H1 (cell line): ENCODE measurements around the gene RUSF1. TPM values are rescaled to one million over a fixed set of nuclear protein-coding genes. Genes with fewer than 3 reads are reported as not detected.

Experiments
- CTCF ChIA-PET: fragments of 300-600 bp; sonication (Branson Sonifier 250); formaldehyde crosslinking; loops from one replicate; lab custom pipeline; 2021; ENCODE audit not compliant: partially characterized antibody; lab: Charles Lee
- POLR2A ChIA-PET: fragments of 300-600 bp; sonication (Branson Sonifier 250); formaldehyde crosslinking; loops from one replicate; lab custom pipeline; 2021; ENCODE audit warnings: inconsistent platforms; ENCODE audit not compliant: partially characterized antibody; lab: Charles Lee
- DNase-seq, 2 experiments: peaks; one replicate each; pipeline versions ENCODE4 v3.0.0 to v3.0.0-alpha.2; 2010 to 2022; ENCODE audit warnings: low spot score in 2 of 2, low read depth in 1 of 2, mixed read lengths in 1 of 2
- FAIRE-seq: peaks from 2 replicates; lab custom pipeline; 2011; peaks lifted over from hg19 to GRCh38; lab: Jason Lieb, UNC
- H2AFZ ChIP-seq: 2 replicates; pipeline ENCODE4 v1.8.1; 2012; ENCODE audit warnings: low read length, inconsistent platforms
- H2AK5ac ChIP-seq: 2 replicates; pipeline ENCODE4 v1.6.1; 2013; ENCODE audit warnings: low read depth, low read length
- H2BK120ac ChIP-seq: replicated peaks from 2 replicates; pipeline ENCODE3; 2013; ENCODE audit warnings: low read depth, low read length, inconsistent platforms
- H2BK12ac ChIP-seq: 2 replicates; pipeline ENCODE4 v1.6.1; 2013; ENCODE audit warnings: low read depth, low read length
- H2BK15ac ChIP-seq: 2 replicates; pipeline ENCODE4 v1.6.1; 2013; ENCODE audit warnings: low read length
- H2BK20ac ChIP-seq: 2 replicates; pipeline ENCODE4 v1.6.1; 2013; ENCODE audit warnings: low read length
- H2BK5ac ChIP-seq: 2 replicates; pipeline ENCODE4 v1.6.1; 2013; ENCODE audit warnings: low read depth, low read length
- H3K14ac ChIP-seq: 2 replicates; pipeline ENCODE4 v1.6.1; 2013; ENCODE audit warnings: inconsistent platforms; ENCODE audit not compliant: insufficient read length
- H3K18ac ChIP-seq: 2 replicates; pipeline ENCODE4 v1.6.1; 2013; ENCODE audit warnings: low read length; ENCODE audit errors: extremely low read depth
- H3K23ac ChIP-seq: 2 replicates; pipeline ENCODE4 v1.6.1; 2013; ENCODE audit warnings: inconsistent platforms; ENCODE audit not compliant: insufficient read length
- H3K23me2 ChIP-seq: 2 replicates; pipeline ENCODE4 v1.6.1; 2013; ENCODE audit warnings: low read depth, low read length
- H3K27ac ChIP-seq: 2 replicates; pipeline ENCODE4 v1.6.1; 2011; ENCODE audit warnings: low read depth, low read length, inconsistent platforms
- H3K27me3 ChIP-seq, 4 experiments: replicated peaks in 1 of 4; 1 replicate in 1 of 4; 2 replicates in 3 of 4; pipeline versions ENCODE4 v1.6.1 to v1.8.1; 2011 to 2013; ENCODE audit warnings: low read length in 3 of 4, mild to moderate bottlenecking in 3 of 4, inconsistent platforms in 2 of 4, mixed read lengths in 2 of 4, moderate library complexity in 1 of 4; ENCODE audit not compliant: control insufficient read depth in 3 of 4, insufficient read depth in 3 of 4; ENCODE audit errors: extremely low read depth in 1 of 4
- H3K36me3 ChIP-seq, 4 experiments: 2 replicates each; pipeline versions ENCODE4 v1.6.1 to v1.8.1; 2011 to 2013; ENCODE audit warnings: mild to moderate bottlenecking in 4 of 4, low read length in 3 of 4, moderate library complexity in 2 of 4, control low read depth in 1 of 4, inconsistent platforms in 1 of 4; ENCODE audit not compliant: insufficient read depth in 4 of 4, control insufficient read depth in 2 of 4
- H3K4ac ChIP-seq: replicated peaks from 2 replicates; pipeline ENCODE3; 2013; ENCODE audit warnings: low read length, low read depth, mixed read lengths, inconsistent platforms; ENCODE audit not compliant: insufficient read length
- H3K4me1 ChIP-seq, 4 experiments: replicated peaks in 1 of 4; 1 replicate in 1 of 4; 2 replicates in 3 of 4; pipeline versions ENCODE4 v1.6.1 to v1.8.1; 2011 to 2013; ENCODE audit warnings: low read length in 3 of 4, inconsistent platforms in 2 of 4, mixed read lengths in 1 of 4; ENCODE audit not compliant: insufficient read depth in 4 of 4, control insufficient read depth in 3 of 4
- H3K4me2 ChIP-seq, 2 experiments: 2 replicates each; pipeline versions ENCODE4 v1.6.1 to v1.8.1; 2011 to 2013; ENCODE audit warnings: low read depth in 2 of 2, low read length in 2 of 2, control low read depth in 1 of 2, inconsistent platforms in 1 of 2, mild to moderate bottlenecking in 1 of 2; ENCODE audit not compliant: insufficient read depth in 1 of 2
- H3K4me3 ChIP-seq, 4 experiments: fragments of 200-600, 300-600 bp in 1 of 4; sonication (generic), shearing (Covaris generic), sonication (Bioruptor Twin) in 1 of 4; 2 replicates each; pipeline versions ENCODE4 v1.5.1 to v1.8.1; 2011 to 2016; ENCODE audit warnings: low read length in 4 of 4, low read depth in 3 of 4, control low read depth in 2 of 4, inconsistent platforms in 2 of 4, mild to moderate bottlenecking in 2 of 4, mixed read lengths in 1 of 4, moderate library complexity in 1 of 4; ENCODE audit not compliant: insufficient read depth in 2 of 4; ENCODE audit errors: extremely low read depth in 1 of 4
- H3K56ac ChIP-seq: replicated peaks from 2 replicates; pipeline ENCODE3; 2013; ENCODE audit warnings: low read depth, mild to moderate bottlenecking, mixed read lengths, low read length, inconsistent platforms; ENCODE audit not compliant: insufficient read length
- H3K79me1 ChIP-seq: 2 replicates; pipeline ENCODE4 v1.6.1; 2013; ENCODE audit warnings: low read depth, low read length, control low read depth
- H3K79me2 ChIP-seq, 2 experiments: 2 replicates each; pipeline versions ENCODE4 v1.6.1 to v1.8.1; 2012 to 2013; ENCODE audit warnings: low read length in 2 of 2, mild to moderate bottlenecking in 2 of 2, inconsistent platforms in 1 of 2; ENCODE audit not compliant: insufficient read depth in 2 of 2, control insufficient read depth in 1 of 2
- H3K9ac ChIP-seq, 4 experiments: replicated peaks in 1 of 4; 1 replicate in 1 of 4; 2 replicates in 3 of 4; pipeline versions ENCODE4 v1.6.1 to v1.8.1; 2011 to 2013; ENCODE audit warnings: low read depth in 3 of 4, low read length in 3 of 4, control low read depth in 2 of 4, mild to moderate bottlenecking in 2 of 4, moderate library complexity in 2 of 4, inconsistent platforms in 1 of 4; ENCODE audit errors: extremely low read depth in 1 of 4
- H3K9me3 ChIP-seq, 2 experiments: 2 replicates each; pipeline versions ENCODE4 v1.6.1 to v1.8.1; 2012 to 2013; ENCODE audit warnings: mild to moderate bottlenecking in 2 of 2, moderate library complexity in 2 of 2, control low read depth in 1 of 2, inconsistent platforms in 1 of 2, low read depth in 1 of 2, low read length in 1 of 2, mixed read lengths in 1 of 2; ENCODE audit not compliant: insufficient read depth in 2 of 2
- H4K20me1 ChIP-seq, 2 experiments: replicated peaks in 1 of 2; 2 replicates each; pipeline versions ENCODE3 to v1.8.1; 2011 to 2013; ENCODE audit warnings: inconsistent platforms in 2 of 2, low read length in 2 of 2, mild to moderate bottlenecking in 1 of 2; ENCODE audit not compliant: insufficient read depth in 2 of 2, control insufficient read depth in 1 of 2
- H4K5ac ChIP-seq: 2 replicates; pipeline ENCODE4 v1.6.1; 2013; ENCODE audit warnings: low read length, low read depth, mixed read lengths, inconsistent platforms; ENCODE audit not compliant: insufficient read length
- H4K8ac ChIP-seq: 2 replicates; pipeline ENCODE4 v1.8.0; 2013; ENCODE audit warnings: mild to moderate bottlenecking, moderate library complexity, low read length, inconsistent platforms; ENCODE audit not compliant: insufficient read depth; ENCODE audit errors: extremely low read depth
- H4K91ac ChIP-seq: replicated peaks from 2 replicates; pipeline ENCODE3; 2013; ENCODE audit warnings: low read length, mixed read lengths, inconsistent platforms; ENCODE audit not compliant: insufficient read length
- CHD2 ChIP-seq: IDR thresholded peaks from 2 replicates; pipeline ENCODE4 v1.6.1; 2012; ENCODE audit warnings: low read length, improper control_type of control experiment
- E2F6 ChIP-seq: IDR thresholded peaks from 2 replicates; pipeline ENCODE4 v1.6.1; 2012; ENCODE audit warnings: inconsistent platforms
- EP300 ChIP-seq, 2 experiments: IDR thresholded peaks; 1 replicate in 1 of 2; 2 replicates in 1 of 2; pipeline ENCODE4 v1.6.1; 2011 to 2012; ENCODE audit warnings: low read depth in 2 of 2, low read length in 2 of 2, mild to moderate bottlenecking in 2 of 2, borderline replicate concordance in 1 of 2, inconsistent platforms in 1 of 2, moderate library complexity in 1 of 2
- GABPA ChIP-seq: IDR thresholded peaks from 2 replicates; pipeline ENCODE4 v1.6.1; 2011; ENCODE audit warnings: mild to moderate bottlenecking, low read length, moderate library complexity, borderline replicate concordance; ENCODE audit not compliant: insufficient read depth
- MAFK ChIP-seq: IDR thresholded peaks from 2 replicates; pipeline ENCODE4 v1.6.1; 2012; ENCODE audit warnings: low read depth, mild to moderate bottlenecking, improper control_type of control experiment, low read length
- NRF1 ChIP-seq: IDR thresholded peaks from 2 replicates; pipeline ENCODE4 v1.6.1; 2011; ENCODE audit warnings: mild to moderate bottlenecking, low read depth, low read length, improper control_type of control experiment
- PHF8 ChIP-seq: fragments of 200-600 bp; sonication (generic); conservative IDR thresholded peaks from 2 replicates; pipeline ENCODE4 v1.7.1; 2012; ENCODE audit warnings: low read depth, mild to moderate bottlenecking, inconsistent platforms, low read length, moderate library complexity
- POLR2A ChIP-seq, 2 experiments: IDR thresholded peaks; 1 replicate in 1 of 2; 2 replicates in 1 of 2; pipeline ENCODE4 v1.6.1; 2011; ENCODE audit warnings: low read depth in 2 of 2, low read length in 2 of 2, mild to moderate bottlenecking in 2 of 2; ENCODE audit errors: control extremely low read depth in 1 of 2
- POU5F1 ChIP-seq: IDR thresholded peaks from 2 replicates; pipeline ENCODE4 v1.6.1; 2011; ENCODE audit warnings: low read depth, mild to moderate bottlenecking, low read length, moderate library complexity
- RBBP5 ChIP-seq: IDR thresholded peaks from 2 replicates; pipeline ENCODE4 v1.7.1; 2012; ENCODE audit warnings: low read depth, mild to moderate bottlenecking, inconsistent platforms, low read length, moderate library complexity, borderline replicate concordance
- RFX5 ChIP-seq: IDR thresholded peaks from 2 replicates; pipeline ENCODE4 v1.6.1; 2011; ENCODE audit warnings: low read depth, low read length, improper control_type of control experiment, borderline replicate concordance
- TAF1 ChIP-seq: IDR thresholded peaks from 2 replicates; pipeline ENCODE4 v1.6.1; 2011; ENCODE audit warnings: mild to moderate bottlenecking, low read depth, low read length
- WGBS, 2 experiments: shearing (Covaris generic) in 1 of 2; methylation state at CpG; one replicate each; pipeline versions ENCODE4 v1.1.6 to v1.1.7; 2013 to 2015; ENCODE audit warnings: low lambda C conversion rate in 2 of 2, mixed read lengths in 2 of 2, inconsistent platforms in 1 of 2, low coverage in 1 of 2, missing lambda C conversion rate in 1 of 2; ENCODE audit not compliant: insufficient replicate concordance in 2 of 2, insufficient coverage in 1 of 2, insufficient read length in 1 of 2; ENCODE audit errors: extremely low coverage in 1 of 2, missing lambda C conversion rate in 1 of 2; 5-methylcytosine and 5-hydroxymethylcytosine counted together
- polyA plus RNA-seq, 7 experiments: library from polyadenylated mRNA; depleted of rRNA in 3 of 7; stranded (reverse) in 5 of 7; unstranded in 2 of 7; fragments of >200 nt in 5 of 7; fragments of 200-250 nt in 2 of 7; gene quantifications; 1 replicate in 5 of 7; 2 replicates in 1 of 7; 4 replicates in 1 of 7; pipeline versions ENCODE4 v1.2.1 to v1.2.3, GENCODE V29; 2011 to 2013; ENCODE audit warnings: missing spikeins in 2 of 7, mixed read lengths in 2 of 7
- total RNA-seq: library from RNA; stranded (reverse); fragmentation: NEBNext Ultra II Directional; extraction: Animal tissue kit (Norgen Biotek cat#: 25700); gene quantifications from 2 replicates; pipeline ENCODE4 v1.2.1, GENCODE V29; 2021

Gene RUSF1
- total and polyA plus RNA-seq, 2 of the 8 experiments (the other 6 are each of a cell fraction or from before 2014, with no cell fraction given): 22.5 to 33.7 TPM

DNA sequence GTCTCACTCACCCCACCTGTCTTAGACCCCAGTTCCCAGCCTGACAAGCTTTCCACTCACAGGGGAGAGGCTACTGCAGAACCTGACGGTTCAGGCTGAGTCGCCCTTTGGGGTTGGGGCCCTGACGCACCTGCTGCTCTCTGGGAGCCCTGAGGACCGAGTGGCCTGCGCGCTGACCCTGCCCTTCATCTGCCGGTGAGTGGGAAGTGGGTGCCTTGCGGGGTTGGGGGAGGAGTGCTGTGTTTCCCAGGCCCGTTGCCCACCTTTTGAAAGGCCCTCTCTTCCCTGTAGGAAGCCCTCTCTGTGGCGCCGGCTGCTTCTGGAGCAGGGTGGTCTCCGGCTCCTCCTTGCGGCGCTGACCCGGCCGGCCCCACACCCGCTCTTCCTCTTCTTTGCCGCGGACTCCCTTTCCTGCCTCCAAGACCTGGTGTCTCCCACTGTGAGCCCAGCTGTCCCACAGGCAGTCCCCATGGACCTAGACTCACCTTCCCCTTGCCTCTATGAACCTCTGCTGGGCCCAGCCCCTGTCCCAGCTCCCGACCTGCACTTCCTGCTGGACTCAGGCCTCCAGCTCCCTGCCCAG, 42.3 kb downstream of the RUSF1 start:
- no peak overlapping the region for H3K4me3 ChIP-seq
- H4K8ac ChIP-seq: no peak overlapping the region
- H3K4ac ChIP-seq: no peak overlapping the region
- H3K27ac ChIP-seq: no peak overlapping the region
- no peak overlapping the region for H3K14ac ChIP-seq
- H3K4me2 ChIP-seq: no peak overlapping the region
- no peaks in the 10 kb centered on the region for H3K79me1 ChIP-seq
- DNase-seq (no peak), FAIRE-seq (no peak)
- H2BK20ac ChIP-seq: no peak overlapping the region
- H2AK5ac ChIP-seq: no peak overlapping the region
- H2AFZ ChIP-seq: no peak overlapping the region
- peaks cover 0 to 13% (median 1%) of the 10 kb centered on the region in 4 experiments; a peak in 4 of 8 replicates for H3K36me3 ChIP-seq
- H4K91ac ChIP-seq: no peak overlapping the region
- H4K20me1 ChIP-seq: no peaks in the 10 kb centered on the region
- no peak overlapping the region for H3K18ac ChIP-seq
- no peak overlapping the region for H4K5ac ChIP-seq
- ChIA-PET POLR2A (interaction anchor here (0.9 kb wide), 1 partner anchor 24 kb away, joined by 3 read pairs; no protein-coding TSS in a partner anchor), CTCF (interaction anchor here (0.6 to 1.0 kb wide), 2 partner anchors 14 to 403 kb away, joined by 3 read pairs; no protein-coding TSS in a partner anchor)
- no peak overlapping the region for H2BK5ac ChIP-seq
- no peaks in the 10 kb centered on the region for H3K23me2 ChIP-seq
- no peaks in the 10 kb centered on the region for H3K9me3 ChIP-seq
- H2BK120ac ChIP-seq: no peak overlapping the region
- WGBS, 2 experiments: 89% methylated on average over 17 of the region's 20 CpGs; no CpG with 5 or more reads in 1 of the 2 experiments
- H3K27me3 ChIP-seq: no peaks in the 10 kb centered on the region
- no peaks in the 10 kb centered on the region for H3K79me2 ChIP-seq
- H2BK15ac ChIP-seq: no peak overlapping the region
- TF ChIP-seq PHF8 (no peak), E2F6 (no peak), POLR2A (IDR thresholded peaks at IDR 0.05; ENCODE audit: control extremely low read depth in 1 of 2, low read depth in 2 of 2, low read length in 2 of 2) (no peak), RFX5 (no peak), RBBP5 (no peak), TAF1 (no peak), CHD2 (no peak), NRF1 (no peak), GABPA (no peak), MAFK (no peak), POU5F1 (no peak), EP300 (IDR thresholded peaks at IDR 0.05; ENCODE audit: borderline replicate concordance in 1 of 2, low read depth in 2 of 2, low read length in 2 of 2) (no peak)
- H2BK12ac ChIP-seq: no peak overlapping the region
- H3K23ac ChIP-seq: no peak overlapping the region
- no peak overlapping the region for H3K9ac ChIP-seq
- H3K56ac ChIP-seq: no peak overlapping the region
- H3K4me1 ChIP-seq: no peaks in the 10 kb centered on the region
